ENCODE results near the gene NKTR. TPM values are rescaled to one million over a fixed set of nuclear protein-coding genes. Genes with fewer than 3 reads are reported as not detected.
"Not testable (repeated sequence)": the region's sequence is repeated elsewhere in the genome, so short reads cannot be mapped to it uniquely, and the experiment has no call there.

The NKTR gene
- polyA plus RNA-seq = 10 to 100 TPM; 13.9 to 26.3 TPM

GRCh38 chr3:42600111-42600957 lies at the start of gene NKTR:
Gene NKTR, plus strand, starts transcription at chr3:42600686. Its CDS starts 321 bp downstream, at chr3:42601007.
- H3K4me3 ChIP-seq (ENCODE audit: low read depth in 1 of 2, low read length in 2 of 2) = peak within 1 kb of the TSS; percentile 87 to 92
- H3K9me3 ChIP-seq (ENCODE audit: control insufficient read depth in 2 of 2, insufficient read depth in 1 of 2, low read depth in 1 of 2, low read length in 1 of 2) = no peaks in the 10 kb centered on the region
- no peaks in the 10 kb centered on the region for H3K27me3 ChIP-seq (ENCODE audit: control insufficient read depth in 1 of 2, insufficient read depth in 2 of 2, low read length in 2 of 2)
- H3K27ac ChIP-seq (ENCODE audit: low read depth in 2 of 2, low read length in 1 of 2) = peak within 1 kb of the TSS; percentile 99 to 100
- H3K4me1 ChIP-seq (ENCODE audit: control insufficient read depth in 2 of 2, insufficient read depth in 2 of 2, low read length in 1 of 2) = no peaks in the 10 kb centered on the region
- WGBS, 2 donors = 0% methylated on average over 58 to 76 of the region's 76 CpGs
- no peaks in the 10 kb centered on the region for H3K36me3 ChIP-seq (ENCODE audit: control insufficient read depth in 2 of 2, insufficient read depth in 2 of 2, low read length in 1 of 2)

- Histone ChIP-seq H3K9me3 (ENCODE audit: control insufficient read depth in 2 of 2, insufficient read depth in 1 of 2, low read depth in 1 of 2, low read length in 1 of 2) (no peaks in the 10 kb centered on the region), H3K4me3 (ENCODE audit: low read depth in 1 of 2, low read length in 2 of 2) (no peak overlapping the region), H3K27ac (ENCODE audit: low read depth in 2 of 2, low read length in 1 of 2) (no peak overlapping the region), H3K27me3 (ENCODE audit: control insufficient read depth in 1 of 2, insufficient read depth in 2 of 2, low read length in 2 of 2) (no peaks in the 10 kb centered on the region), H3K4me1 (ENCODE audit: control insufficient read depth in 2 of 2, insufficient read depth in 2 of 2, low read length in 1 of 2) (no peaks in the 10 kb centered on the region), H3K36me3 (ENCODE audit: control insufficient read depth in 2 of 2, insufficient read depth in 2 of 2, low read length in 1 of 2) (peaks cover 2 to 3% of the 10 kb centered on the region in 2 donors)
- WGBS, 2 donors = 20 to 30% methylated on average over 1 of the region's 1 CpG
These were observed 47.7 kb upstream of the NKTR start for GRCh38 chr3:42552830-42553229.

GRCh38 chr3:42556089-42556632 lies 44.3 kb upstream of the NKTR start:
- Histone ChIP-seq H3K9me3 (ENCODE audit: control insufficient read depth in 2 of 2, insufficient read depth in 1 of 2, low read depth in 1 of 2, low read length in 1 of 2) (no peaks in the 10 kb centered on the region), H3K4me3 (ENCODE audit: low read depth in 1 of 2, low read length in 2 of 2) (no peak overlapping the region), H3K27ac (ENCODE audit: low read depth in 2 of 2, low read length in 1 of 2) (no peak overlapping the region), H3K27me3 (ENCODE audit: control insufficient read depth in 1 of 2, insufficient read depth in 2 of 2, low read length in 2 of 2) (no peaks in the 10 kb centered on the region), H3K36me3 (ENCODE audit: control insufficient read depth in 2 of 2, insufficient read depth in 2 of 2, low read length in 1 of 2) (peaks cover 0 to 3% of the 10 kb centered on the region in 2 donors), H3K4me1 (ENCODE audit: control insufficient read depth in 2 of 2, insufficient read depth in 2 of 2, low read length in 1 of 2) (no peaks in the 10 kb centered on the region)
- 67 to 76% methylated on average over 3 of the region's 3 CpGs for WGBS, 2 donors

DNA sequence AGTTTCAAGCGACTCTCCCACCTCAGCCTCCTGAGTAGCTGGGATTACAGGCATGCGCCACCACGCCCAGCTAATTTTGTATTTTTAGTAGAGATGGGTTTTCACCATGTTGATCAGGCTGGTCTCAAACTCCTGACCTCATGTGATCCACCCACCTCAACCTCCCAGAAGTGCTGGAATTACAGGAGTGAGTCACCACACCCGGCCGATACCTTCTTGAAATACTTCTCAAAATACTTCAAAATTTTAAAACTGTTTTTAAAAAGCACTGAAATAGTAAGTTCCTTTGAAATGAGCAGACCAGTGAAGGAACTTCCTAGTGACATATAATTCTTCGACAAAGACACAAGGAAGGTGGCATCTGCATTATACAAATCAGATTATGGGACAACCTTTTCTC lies 43.7 kb upstream of the NKTR start:
- H3K4me3 ChIP-seq (ENCODE audit: low read depth in 1 of 2, low read length in 2 of 2); H3K36me3 ChIP-seq (ENCODE audit: control insufficient read depth in 2 of 2, insufficient read depth in 2 of 2, low read length in 1 of 2); H3K4me1 ChIP-seq (ENCODE audit: control insufficient read depth in 2 of 2, insufficient read depth in 2 of 2, low read length in 1 of 2); H3K9me3 ChIP-seq (ENCODE audit: control insufficient read depth in 2 of 2, insufficient read depth in 1 of 2, low read depth in 1 of 2, low read length in 1 of 2); H3K27ac ChIP-seq (ENCODE audit: low read depth in 2 of 2, low read length in 1 of 2); H3K27me3 ChIP-seq (ENCODE audit: control insufficient read depth in 1 of 2, insufficient read depth in 2 of 2, low read length in 2 of 2): not testable (repeated sequence)
- 84 to 91% methylated on average over 6 of the region's 6 CpGs for whole genome bisulfite sequencing, 2 donors

DNA sequence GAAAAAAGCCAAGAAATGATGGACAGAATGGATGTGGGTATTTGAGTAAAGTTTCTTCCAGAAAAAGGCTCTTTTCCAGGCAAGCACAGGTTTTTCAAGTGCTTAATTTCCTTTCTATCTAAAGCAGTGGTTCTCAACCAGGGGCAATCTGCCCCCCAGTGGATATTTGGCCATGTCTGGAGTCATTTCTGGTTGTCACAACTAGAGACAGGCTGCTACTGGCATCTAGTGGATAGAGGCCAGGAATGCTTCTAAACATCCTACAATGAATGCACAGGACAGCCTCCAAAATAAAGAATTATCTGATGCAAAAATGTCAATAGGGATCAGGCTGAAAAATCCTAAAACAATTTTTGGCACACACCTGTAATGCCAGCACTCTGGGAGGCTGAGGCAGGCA lies 42.6 kb upstream of the NKTR start:
- H3K9me3 ChIP-seq (ENCODE audit: control insufficient read depth in 2 of 2, insufficient read depth in 1 of 2, low read depth in 1 of 2, low read length in 1 of 2) = no peaks in the 10 kb centered on the region
- H3K27me3 ChIP-seq (ENCODE audit: control insufficient read depth in 1 of 2, insufficient read depth in 2 of 2, low read length in 2 of 2) = no peaks in the 10 kb centered on the region
- no peaks in the 10 kb centered on the region for H3K4me1 ChIP-seq (ENCODE audit: control insufficient read depth in 2 of 2, insufficient read depth in 2 of 2, low read length in 1 of 2)
- H3K36me3 ChIP-seq (ENCODE audit: control insufficient read depth in 2 of 2, insufficient read depth in 2 of 2, low read length in 1 of 2) = no peaks in the 10 kb centered on the region
- no peak overlapping the region for H3K4me3 ChIP-seq (ENCODE audit: low read depth in 1 of 2, low read length in 2 of 2)
- no peak overlapping the region for H3K27ac ChIP-seq (ENCODE audit: low read depth in 2 of 2, low read length in 1 of 2)

GRCh38 chr3:42562047-42562907 lies 38.2 kb upstream of the NKTR start:
- WGBS, 2 donors = 55 to 74% methylated on average over 3 of the region's 3 CpGs
- H3K36me3 ChIP-seq (ENCODE audit: control insufficient read depth in 2 of 2, insufficient read depth in 2 of 2, low read length in 1 of 2) = peaks cover 3 to 4% of the 10 kb centered on the region in 2 donors
- no peaks in the 10 kb centered on the region for H3K9me3 ChIP-seq (ENCODE audit: control insufficient read depth in 2 of 2, insufficient read depth in 1 of 2, low read depth in 1 of 2, low read length in 1 of 2)
- H3K27me3 ChIP-seq (ENCODE audit: control insufficient read depth in 1 of 2, insufficient read depth in 2 of 2, low read length in 2 of 2) = no peaks in the 10 kb centered on the region
- H3K27ac ChIP-seq (ENCODE audit: low read depth in 2 of 2, low read length in 1 of 2) = no peak overlapping the region
- H3K4me1 ChIP-seq (ENCODE audit: control insufficient read depth in 2 of 2, insufficient read depth in 2 of 2, low read length in 1 of 2) = no peaks in the 10 kb centered on the region
- no peak overlapping the region for H3K4me3 ChIP-seq (ENCODE audit: low read depth in 1 of 2, low read length in 2 of 2)

DNA sequence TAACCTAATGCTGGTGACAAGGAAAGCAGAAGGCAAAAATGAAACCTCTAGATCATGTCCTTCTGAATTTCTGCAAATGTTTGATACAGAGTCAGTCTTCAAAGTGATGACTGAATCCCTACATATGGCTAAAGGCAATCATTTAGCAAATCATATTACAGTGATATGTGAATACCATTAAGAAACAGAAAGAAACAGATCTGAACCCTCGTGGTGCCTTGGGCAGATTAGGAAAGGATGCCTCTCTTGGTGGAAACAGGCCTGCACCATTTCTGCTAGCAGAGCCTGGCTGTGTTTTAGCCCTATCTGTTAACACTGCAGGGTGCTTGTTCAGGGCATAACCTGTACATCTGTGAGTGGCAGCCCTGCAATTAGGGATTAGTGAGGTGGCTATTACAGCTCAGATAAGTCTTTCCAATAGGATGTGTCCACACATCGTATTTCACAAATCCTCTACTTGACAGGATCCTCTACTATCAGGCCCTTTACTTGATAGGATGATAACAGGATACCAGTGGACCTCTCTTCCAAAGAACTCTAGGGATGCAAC lies 30.8 kb upstream of the NKTR start:
- Histone ChIP-seq H3K4me3 (ENCODE audit: low read depth in 1 of 2, low read length in 2 of 2) (no peak overlapping the region), H3K9me3 (ENCODE audit: control insufficient read depth in 2 of 2, insufficient read depth in 1 of 2, low read depth in 1 of 2, low read length in 1 of 2) (no peaks in the 10 kb centered on the region), H3K36me3 (ENCODE audit: control insufficient read depth in 2 of 2, insufficient read depth in 2 of 2, low read length in 1 of 2) (no peaks in the 10 kb centered on the region), H3K27me3 (ENCODE audit: control insufficient read depth in 1 of 2, insufficient read depth in 2 of 2, low read length in 2 of 2) (no peaks in the 10 kb centered on the region), H3K4me1 (ENCODE audit: control insufficient read depth in 2 of 2, insufficient read depth in 2 of 2, low read length in 1 of 2) (no peaks in the 10 kb centered on the region), H3K27ac (ENCODE audit: low read depth in 2 of 2, low read length in 1 of 2) (no peak overlapping the region)
- WGBS, 2 donors = 58 to 83% methylated on average over 2 of the region's 2 CpGs

DNA sequence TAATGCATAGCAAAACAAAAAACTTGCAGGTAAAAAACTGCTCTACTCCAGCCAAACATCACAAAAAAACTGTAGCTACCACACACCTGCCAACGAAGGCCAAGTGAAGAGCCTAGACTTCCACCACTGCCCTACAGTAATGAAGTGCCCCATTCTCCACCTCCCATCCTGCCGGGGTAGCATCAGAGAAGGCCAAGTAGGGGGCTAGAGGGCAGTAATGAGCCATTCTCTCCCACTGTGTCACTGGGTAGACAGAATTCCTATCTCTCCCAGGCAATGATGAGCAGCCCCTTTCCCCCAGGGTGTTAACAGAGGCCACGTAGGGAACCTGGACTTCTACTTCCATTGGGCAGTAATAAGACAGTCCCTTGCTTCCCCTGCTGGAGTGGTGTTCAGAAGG lies 28.2 kb upstream of the NKTR start:
- no peaks in the 10 kb centered on the region for H3K9me3 ChIP-seq (ENCODE audit: control insufficient read depth in 2 of 2, insufficient read depth in 1 of 2, low read depth in 1 of 2, low read length in 1 of 2)
- H3K4me1 ChIP-seq (ENCODE audit: control insufficient read depth in 2 of 2, insufficient read depth in 2 of 2, low read length in 1 of 2) = no peaks in the 10 kb centered on the region
- no peaks in the 10 kb centered on the region for H3K27me3 ChIP-seq (ENCODE audit: control insufficient read depth in 1 of 2, insufficient read depth in 2 of 2, low read length in 2 of 2)
- H3K27ac ChIP-seq (ENCODE audit: low read depth in 2 of 2, low read length in 1 of 2) = no peak overlapping the region
- H3K4me3 ChIP-seq (ENCODE audit: low read depth in 1 of 2, low read length in 2 of 2) = no peak overlapping the region
- 64 to 71% methylated on average over 3 of the region's 3 CpGs for WGBS, 2 donors
- no peaks in the 10 kb centered on the region for H3K36me3 ChIP-seq (ENCODE audit: control insufficient read depth in 2 of 2, insufficient read depth in 2 of 2, low read length in 1 of 2)

DNA sequence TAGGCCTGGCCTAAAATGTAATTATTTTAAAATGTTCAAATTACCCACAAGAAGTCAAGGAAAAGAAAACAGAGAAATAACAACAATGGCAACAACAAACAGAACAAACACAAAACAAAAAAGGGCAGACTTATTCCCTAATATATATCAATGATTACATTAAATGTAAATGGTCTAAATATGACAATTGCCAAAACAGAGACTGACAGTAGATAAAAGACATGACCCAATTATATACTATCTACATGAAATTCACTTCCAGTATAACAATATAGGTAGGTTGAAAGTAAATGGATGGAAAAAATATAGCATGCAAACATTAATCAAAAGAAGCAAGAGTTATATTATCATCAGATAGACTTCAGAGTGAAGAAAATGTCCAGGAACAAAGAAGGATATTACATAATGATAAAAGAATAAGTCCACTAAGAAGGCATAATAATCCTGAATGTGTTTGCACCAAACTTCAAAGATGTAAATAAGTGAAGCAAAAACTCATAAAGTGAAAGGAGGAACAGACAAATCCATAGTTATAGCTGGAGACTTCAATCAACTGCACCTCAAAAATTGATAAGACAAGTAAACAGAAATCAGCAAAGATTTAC lies 25.2 kb upstream of the NKTR start:
- no peak overlapping the region for H3K4me3 ChIP-seq (ENCODE audit: low read depth in 1 of 2, low read length in 2 of 2)
- H3K27ac ChIP-seq (ENCODE audit: low read depth in 2 of 2, low read length in 1 of 2) = no peak overlapping the region
- H3K27me3 ChIP-seq (ENCODE audit: control insufficient read depth in 1 of 2, insufficient read depth in 2 of 2, low read length in 2 of 2) = no peaks in the 10 kb centered on the region
- H3K36me3 ChIP-seq (ENCODE audit: control insufficient read depth in 2 of 2, insufficient read depth in 2 of 2, low read length in 1 of 2) = no peaks in the 10 kb centered on the region
- no peaks in the 10 kb centered on the region for H3K4me1 ChIP-seq (ENCODE audit: control insufficient read depth in 2 of 2, insufficient read depth in 2 of 2, low read length in 1 of 2)
- no peaks in the 10 kb centered on the region for H3K9me3 ChIP-seq (ENCODE audit: control insufficient read depth in 2 of 2, insufficient read depth in 1 of 2, low read depth in 1 of 2, low read length in 1 of 2)
